HG02973 (cell line): ENCODE results near the gene TMBIM1.

Source experiments
- ATAC-seq: cut with Tn5 transposase; IDR thresholded peaks from one replicate; pipeline ENCODE4 v1.9.1; 2021; ENCODE audit warnings: moderate library complexity; ENCODE audit not compliant: unreplicated experiment

Gene TMBIM1

GRCh38 chr2:218293715-218294429 is 1.6 kb upstream of the TMBIM1 start:
- ATAC-seq = no peak

GRCh38 chr2:218291318-218292047 is 820 bp downstream of the TMBIM1 start:
- no peak for ATAC-seq

- peak; percentile 50 for ATAC-seq
Measured at GRCh38 chr2:218290316-218291261, 1.7 kb downstream of the TMBIM1 start.

- ATAC-seq = no peak
Measured at GRCh38 chr2:218289639-218290315, 2.5 kb downstream of the TMBIM1 start.

GRCh38 chr2:218286570-218287459 is 5.5 kb downstream of the TMBIM1 start:
- ATAC-seq = peak; percentile 64

- no peak for ATAC-seq
Measured at GRCh38 chr2:218285604-218286003, 6.7 kb downstream of the TMBIM1 start.

GRCh38 chr2:218284106-218284811 is 8.0 kb downstream of the TMBIM1 start:
- ATAC-seq = no peak

GRCh38 chr2:218282173-218282991 is 9.9 kb downstream of the TMBIM1 start:
- no peak for ATAC-seq

GRCh38 chr2:218281449-218281848 is 10.9 kb downstream of the TMBIM1 start:
- ATAC-seq = no peak

GRCh38 chr2:218280260-218280870 is 11.9 kb downstream of the TMBIM1 start:
- no peak for ATAC-seq

- no peak for ATAC-seq
Measured at GRCh38 chr2:218278531-218279360, 13.6 kb downstream of the TMBIM1 start.

GRCh38 chr2:218277921-218278320 is 14.4 kb downstream of the TMBIM1 start:
- no peak for ATAC-seq

- no peak for ATAC-seq
Measured at GRCh38 chr2:218276986-218277755, 15.1 kb downstream of the TMBIM1 start.

- no peak for ATAC-seq
Measured at GRCh38 chr2:218275371-218276072, 16.8 kb downstream of the TMBIM1 start.

- no peak for ATAC-seq
Measured at GRCh38 chr2:218274586-218274985, 17.7 kb downstream of the TMBIM1 start.

- no peak for ATAC-seq
Measured at GRCh38 chr2:218273908-218274249, 18.4 kb downstream of the TMBIM1 start.
